Measurements from ENCODE around the gene PGGHG.

- TF ChIP-seq CTCF (IDR thresholded peaks at IDR 0.05): no peak
- no peak for TF ChIP-seq POLR2A (IDR thresholded peaks at IDR 0.05)
Observed at GRCh38 chr11:272931-273198, 16.1 kb upstream of the PGGHG start.
